Nucleus accumbens (tissue), 56 donors: Measurements from ENCODE around the gene DNM2.

Experiments used
- DNase-seq, 56 donors: peaks; one replicate each; lab custom pipeline; 2025; lab: John Stamatoyannopoulos, UW

The DNM2 gene

GRCh38 chr19:10768369-10768768 is 50.5 kb downstream of the DNM2 start:
- DNase-seq: no peak

GRCh38 chr19:10768936-10769335 is 51.1 kb downstream of the DNM2 start:
- no peak for DNase-seq

GRCh38 chr19:10769533-10770491 is 51.9 kb downstream of the DNM2 start:
- peak in 50 of 56 donors; percentile 8 to 80 (median 62) for DNase-seq

- no peak for DNase-seq
Observed at GRCh38 chr19:10773969-10774368, 56.1 kb downstream of the DNM2 start.

- DNase-seq: no peak
Observed at GRCh38 chr19:10774893-10775292, 57.0 kb downstream of the DNM2 start.

GRCh38 chr19:10776900-10777650 is 59.2 kb downstream of the DNM2 start:
- DNase-seq: no peak

- DNase-seq: peak in 23 of 56 donors; percentile 3 to 64 (median 28)
Observed at GRCh38 chr19:10780368-10780767, 62.5 kb downstream of the DNM2 start.

- DNase-seq: no peak
Observed at GRCh38 chr19:10782795-10783194, 64.9 kb downstream of the DNM2 start.

GRCh38 chr19:10784257-10784656 is 66.4 kb downstream of the DNM2 start:
- DNase-seq: peak in 6 of 56 donors; percentile 12 to 34 (median 24)

GRCh38 chr19:10788146-10788545 is 70.3 kb downstream of the DNM2 start:
- DNase-seq: no peak

- no peak for DNase-seq
Observed at GRCh38 chr19:10789866-10790265, 72.0 kb downstream of the DNM2 start.

- DNase-seq: peak in 17 of 56 donors; percentile 4 to 50 (median 16)
Observed at GRCh38 chr19:10796653-10797052, 78.8 kb downstream of the DNM2 start.

- DNase-seq: no peak
Observed at GRCh38 chr19:10797078-10797477, 79.2 kb downstream of the DNM2 start.

- DNase-seq: peak in 36 of 56 donors; percentile 5 to 70 (median 26)
Observed at GRCh38 chr19:10797541-10798256, 79.8 kb downstream of the DNM2 start.

- peak in 9 of 56 donors; percentile 5 to 33 (median 12) for DNase-seq
Observed at GRCh38 chr19:10800488-10800887, 82.6 kb downstream of the DNM2 start.

- no peak for DNase-seq
Observed at GRCh38 chr19:10802479-10802878, 84.6 kb downstream of the DNM2 start.

GRCh38 chr19:10803252-10803651 is 85.4 kb downstream of the DNM2 start:
- no peak for DNase-seq

GRCh38 chr19:10805065-10805757 is 87.3 kb downstream of the DNM2 start:
- DNase-seq: no peak

GRCh38 chr19:10805758-10806247 is 87.9 kb downstream of the DNM2 start:
- peak in 1 of 56 donors; percentile 14 for DNase-seq
